ENCODE data around the gene IRAK1. TPM values are rescaled to one million over a fixed set of nuclear protein-coding genes. Genes with fewer than 3 reads are reported as not detected.
"Not testable (repeated sequence)": the region's sequence is repeated elsewhere in the genome, so short reads cannot be mapped to it uniquely, and the experiment has no call there.

IRAK1 gene
- polyA plus RNA-seq, 12 donors: 27.7 to 48.5 (median 39.2) TPM; not detected in 1

- DNase-seq: no peak
Measured at GRCh38 chrX:154000051-154000450, 19.7 kb downstream of the IRAK1 start.

GRCh38 chrX:153999359-154000037 lies 20.2 kb downstream of the IRAK1 start:
- no peak for DNase-seq

- no peak for DNase-seq
Measured at GRCh38 chrX:153995504-153995903, 24.2 kb downstream of the IRAK1 start.

GRCh38 chrX:153994398-153994797 lies 25.3 kb downstream of the IRAK1 start:
- DNase-seq: not testable (repeated sequence)

- DNase-seq: no peak
Measured at GRCh38 chrX:153993978-153994377, 25.7 kb downstream of the IRAK1 start.

GRCh38 chrX:153993079-153993478 lies 26.6 kb downstream of the IRAK1 start:
- no peak for DNase-seq

GRCh38 chrX:153992180-153992579 lies 27.5 kb downstream of the IRAK1 start:
- DNase-seq: no peak

GRCh38 chrX:153991013-153991580 lies 28.6 kb downstream of the IRAK1 start:
- DNase-seq: no peak

- DNase-seq: no peak
Measured at GRCh38 chrX:153989973-153990655, 29.6 kb downstream of the IRAK1 start.

- no peak for DNase-seq
Measured at GRCh38 chrX:153988493-153988892, 31.2 kb downstream of the IRAK1 start.

GRCh38 chrX:153984351-153985178 lies 35.1 kb downstream of the IRAK1 start:
- no peak for DNase-seq

- no peak for DNase-seq
Measured at GRCh38 chrX:153983321-153983801, 36.3 kb downstream of the IRAK1 start.

GRCh38 chrX:153981771-153982533 lies 37.8 kb downstream of the IRAK1 start:
- DNase-seq: no peak

- DNase-seq: no peak
Measured at GRCh38 chrX:153981231-153981630, 38.5 kb downstream of the IRAK1 start.

GRCh38 chrX:153980394-153980793 lies 39.3 kb downstream of the IRAK1 start:
- not testable (repeated sequence) for DNase-seq

- no peak for DNase-seq
Measured at GRCh38 chrX:153974726-153975286, 44.9 kb downstream of the IRAK1 start.

- no peak for DNase-seq
Measured at GRCh38 chrX:153974003-153974725, 45.5 kb downstream of the IRAK1 start.

- no peak for DNase-seq
Measured at GRCh38 chrX:153973127-153974002, 46.3 kb downstream of the IRAK1 start.
